Karpas-422 (cell line): ENCODE measurements around the gene CDK3. TPM values are rescaled to one million over a fixed set of nuclear protein-coding genes. Genes with fewer than 3 reads are reported as not detected.
A peak's percentile ranks its signal among the peaks of the same experiment; 100 is the strongest.

Experiments used
- DNase-seq: peaks from one replicate; pipeline ENCODE4 v3.0.0-alpha.2; 2015
- H2AFZ ChIP-seq: fragments of 200-600 bp; sonication (generic); 2 replicates; pipeline ENCODE4 v1.6.1; 2014; ENCODE audit warnings: antibody characterized with exemption, low read length, mixed read lengths
- H3K27ac ChIP-seq: fragments of 200-600 bp; sonication (generic); 2 replicates; pipeline ENCODE4 v1.5.1; 2014; ENCODE audit warnings: mild to moderate bottlenecking, low read length, moderate library complexity
- H3K27me3 ChIP-seq: fragments of 200-600 bp; sonication (generic); 2 replicates; pipeline ENCODE4 v1.6.1; 2014; ENCODE audit warnings: low read length, mixed read lengths
- H3K36me3 ChIP-seq: fragments of 200-600 bp; sonication (generic); 2 replicates; pipeline ENCODE4 v1.6.1; 2014; ENCODE audit warnings: low read length, mixed read lengths; ENCODE audit not compliant: insufficient read depth
- H3K4me1 ChIP-seq: fragments of 200-600 bp; sonication (generic); 2 replicates; pipeline ENCODE4 v1.6.1; 2014; ENCODE audit warnings: mild to moderate bottlenecking, low read length, mixed read lengths
- H3K4me2 ChIP-seq: fragments of 200-600 bp; sonication (generic); 2 replicates; pipeline ENCODE4 v1.6.1; 2014; ENCODE audit warnings: low read length, low read depth, mild to moderate bottlenecking; ENCODE audit not compliant: poor library complexity, severe bottlenecking
- H3K4me3 ChIP-seq: fragments of 200-600 bp; sonication (generic); 2 replicates; pipeline ENCODE4 v1.5.1; 2014; ENCODE audit warnings: mild to moderate bottlenecking, antibody characterized with exemption, low read length, mixed read lengths
- H3K79me2 ChIP-seq: fragments of 200-600 bp; sonication (generic); 2 replicates; pipeline ENCODE4 v1.6.1; 2014; ENCODE audit warnings: mild to moderate bottlenecking, low read length, mixed read lengths
- H3K9ac ChIP-seq: fragments of 200-600 bp; sonication (generic); 2 replicates; pipeline ENCODE4 v1.6.0; 2014; ENCODE audit warnings: low read length
- H3K9me2 ChIP-seq: fragments of 200-600 bp; sonication (generic), shearing (Covaris generic); replicated peaks from 2 replicates; pipeline ENCODE4 v1.6.0; 2014; ENCODE audit warnings: mild to moderate bottlenecking, low read length, moderate library complexity; ENCODE audit not compliant: insufficient read depth
- H3K9me3 ChIP-seq: fragments of 300-700, 200-600 bp; sonication (generic); 2 replicates; pipeline ENCODE4 v1.6.1; 2014; ENCODE audit warnings: low read length, mixed read lengths
- H4K20me1 ChIP-seq: fragments of 200-600 bp; sonication (generic); 2 replicates; pipeline ENCODE4 v1.6.1; 2014; ENCODE audit warnings: mild to moderate bottlenecking, antibody characterized with exemption, low read length, low read depth; ENCODE audit not compliant: insufficient read depth
- total RNA-seq: library from RNA; depleted of rRNA; stranded (reverse); fragments of >200 nt; shearing (Covaris generic); gene quantifications from 2 replicates; pipeline ENCODE4 v1.2.3, GENCODE V29; 2014; ENCODE audit warnings: low replicate concordance

CDK3 gene
- total RNA-seq, 1 experiment from 2014 or later = 4.7 TPM

DNA sequence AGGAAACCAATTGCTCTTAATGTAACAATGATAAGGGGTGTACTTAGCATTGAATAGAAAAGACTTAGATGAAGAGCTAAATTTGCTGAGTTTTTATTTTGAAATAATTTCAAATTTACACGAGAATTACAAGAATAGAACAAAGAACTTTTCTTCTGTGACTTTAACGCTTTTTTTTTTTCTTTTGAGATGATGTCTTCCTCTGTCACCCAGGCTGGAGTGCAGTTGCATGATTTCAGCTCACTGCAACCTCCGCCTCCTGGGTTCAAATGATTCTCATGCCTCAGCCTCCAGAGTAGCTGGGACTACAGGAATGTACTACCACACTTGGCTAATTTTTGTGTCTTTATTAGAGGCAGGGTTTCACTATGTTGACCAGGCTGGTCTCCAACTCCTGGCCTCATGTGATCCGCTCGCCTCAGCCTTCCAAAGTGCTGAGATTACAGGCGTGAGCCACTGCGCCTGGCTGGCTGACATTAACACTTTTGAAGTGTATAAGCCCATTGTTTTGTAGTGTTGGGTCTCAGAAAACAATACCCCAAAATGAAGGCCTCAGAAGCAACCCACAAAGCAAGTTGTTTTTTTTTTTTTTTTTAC, 19.5 kb upstream of the CDK3 start:
- Histone ChIP-seq H3K4me2 (peak overlapping the region; percentile 68), H3K27me3 (no peaks in the 10 kb centered on the region)
- no peak for DNase-seq

GRCh38 chr17:75983501-75984181, 17.0 kb upstream of the CDK3 start:
- H3K4me2 ChIP-seq = peak overlapping the region; percentile 33
- peaks cover 36% of the 10 kb centered on the region for H3K79me2 ChIP-seq
- peaks cover 39% of the 10 kb centered on the region for H3K4me1 ChIP-seq
- no peak overlapping the region for H3K9ac ChIP-seq
- H3K27ac ChIP-seq = peak overlapping the region; percentile 5; the same call in 1 of the 2 replicates
- H3K9me3 ChIP-seq = no peaks in the 10 kb centered on the region
- no peaks in the 10 kb centered on the region for H4K20me1 ChIP-seq
- H3K9me2 ChIP-seq = no peaks in the 10 kb centered on the region
- no peaks in the 10 kb centered on the region for H3K36me3 ChIP-seq
- peak; percentile 78 for DNase-seq
- no peak overlapping the region for H3K4me3 ChIP-seq
- H3K27me3 ChIP-seq = no peaks in the 10 kb centered on the region
- no peak overlapping the region for H2AFZ ChIP-seq

More for the DNA sequence above, 19.5 kb upstream of the CDK3 start:
- Histone ChIP-seq H3K36me3 (no peaks in the 10 kb centered on the region), H2AFZ (no peak overlapping the region), H4K20me1 (no peaks in the 10 kb centered on the region), H3K4me1 (peaks cover 51% of the 10 kb centered on the region), H3K9ac (peak overlapping the region; percentile 79), H3K27ac (peak overlapping the region; percentile 72), H3K4me3 (peak overlapping the region; percentile 73; the same call in 1 of the 2 replicates), H3K9me2 (no peaks in the 10 kb centered on the region), H3K9me3 (no peaks in the 10 kb centered on the region), H3K79me2 (peaks cover 49% of the 10 kb centered on the region)

- H3K4me3 ChIP-seq = no peak overlapping the region
- H3K9me2 ChIP-seq = no peaks in the 10 kb centered on the region
- no peak overlapping the region for H3K4me2 ChIP-seq
- peaks cover 29% of the 10 kb centered on the region for H3K4me1 ChIP-seq
- no peak overlapping the region for H3K27ac ChIP-seq
- DNase-seq = no peak
- peaks cover 18% of the 10 kb centered on the region for H3K79me2 ChIP-seq
- H3K9ac ChIP-seq = no peak overlapping the region
- H3K36me3 ChIP-seq = no peaks in the 10 kb centered on the region
- no peaks in the 10 kb centered on the region for H4K20me1 ChIP-seq
- H2AFZ ChIP-seq = no peak overlapping the region
- H3K27me3 ChIP-seq = no peaks in the 10 kb centered on the region
- H3K9me3 ChIP-seq = no peaks in the 10 kb centered on the region
These were observed 14.7 kb upstream of the CDK3 start for GRCh38 chr17:75985986-75986385.

DNA sequence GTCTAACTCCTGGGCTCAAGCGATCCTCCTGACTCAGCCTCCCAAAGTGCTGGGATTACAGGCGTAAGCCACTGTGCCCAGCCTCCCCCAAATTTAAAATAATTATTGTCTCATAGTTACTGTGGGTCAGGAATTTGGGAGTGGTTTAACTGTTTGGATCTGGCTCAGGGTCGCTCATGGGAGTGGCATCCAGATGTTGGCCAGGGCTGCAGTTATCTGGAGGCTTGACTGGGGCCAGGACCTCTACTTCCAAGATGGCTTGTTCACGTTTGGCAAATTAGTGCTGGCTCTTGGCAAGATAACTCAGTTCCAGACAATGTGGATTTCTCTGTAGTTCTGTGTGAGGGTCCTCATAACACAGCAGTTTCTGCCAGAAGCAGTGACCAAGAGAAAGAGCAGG, 13.6 kb upstream of the CDK3 start:
- no peaks in the 10 kb centered on the region for H4K20me1 ChIP-seq
- H3K79me2 ChIP-seq = peaks cover 9% of the 10 kb centered on the region
- no peaks in the 10 kb centered on the region for H3K9me3 ChIP-seq
- H2AFZ ChIP-seq = no peak overlapping the region
- no peak overlapping the region for H3K9ac ChIP-seq
- H3K27ac ChIP-seq = no peak overlapping the region
- H3K27me3 ChIP-seq = no peaks in the 10 kb centered on the region
- H3K9me2 ChIP-seq = no peaks in the 10 kb centered on the region
- H3K4me2 ChIP-seq = no peak overlapping the region
- H3K36me3 ChIP-seq = no peaks in the 10 kb centered on the region
- no peak for DNase-seq
- no peak overlapping the region for H3K4me3 ChIP-seq
- peaks cover 27% of the 10 kb centered on the region for H3K4me1 ChIP-seq

GRCh38 chr17:75991396-75991795, 9.3 kb upstream of the CDK3 start:
- no peak overlapping the region for H3K27ac ChIP-seq

DNA sequence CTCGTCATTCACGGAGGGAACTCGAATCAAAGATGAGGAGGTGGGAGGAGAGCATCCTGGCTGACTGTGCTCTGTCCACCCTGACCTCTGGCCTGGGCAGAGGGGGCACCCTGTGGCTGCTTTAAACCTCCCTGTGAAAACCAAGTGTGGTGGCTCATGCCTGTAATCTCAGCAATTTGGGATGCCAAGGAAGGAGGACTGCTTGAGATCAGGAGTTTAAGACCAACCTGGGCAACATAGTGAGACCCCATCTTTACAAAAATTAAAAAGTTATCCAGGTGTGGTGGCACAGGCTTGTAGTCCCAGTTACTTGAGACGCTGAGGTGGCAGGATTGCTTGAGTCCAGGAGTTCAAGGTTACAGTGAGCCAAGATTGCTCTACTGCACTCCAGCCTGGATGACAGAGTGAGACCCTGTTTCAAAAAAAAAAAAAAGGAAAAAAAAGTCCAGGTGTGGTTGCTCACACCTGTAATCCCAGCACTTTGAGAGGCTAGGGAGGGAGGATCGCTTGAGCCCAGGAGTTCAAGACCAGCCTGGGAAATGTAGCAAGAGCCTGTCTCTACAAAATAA, 5.8 kb upstream of the CDK3 start:
- H3K79me2 ChIP-seq = no peaks in the 10 kb centered on the region
- no peaks in the 10 kb centered on the region for H3K9me3 ChIP-seq
- H4K20me1 ChIP-seq = no peaks in the 10 kb centered on the region
- peaks cover 14% of the 10 kb centered on the region for H3K4me1 ChIP-seq
- no peak overlapping the region for H3K27ac ChIP-seq
- H3K4me3 ChIP-seq = no peak overlapping the region
- no peak overlapping the region for H2AFZ ChIP-seq
- H3K4me2 ChIP-seq = no peak overlapping the region
- H3K27me3 ChIP-seq = no peaks in the 10 kb centered on the region
- H3K36me3 ChIP-seq = no peaks in the 10 kb centered on the region
- H3K9ac ChIP-seq = no peak overlapping the region
- H3K9me2 ChIP-seq = no peaks in the 10 kb centered on the region
- no peak for DNase-seq

More at GRCh38 chr17:75991396-75991795, 9.3 kb upstream of the CDK3 start:
- Histone ChIP-seq H3K36me3 (no peaks in the 10 kb centered on the region), H3K4me2 (no peak overlapping the region), H2AFZ (no peak overlapping the region), H3K4me3 (no peak overlapping the region), H3K9me3 (no peaks in the 10 kb centered on the region), H3K79me2 (no peaks in the 10 kb centered on the region), H3K27me3 (no peaks in the 10 kb centered on the region), H4K20me1 (no peaks in the 10 kb centered on the region), H3K9ac (no peak overlapping the region), H3K9me2 (no peaks in the 10 kb centered on the region), H3K4me1 (peaks cover 12% of the 10 kb centered on the region)
- no peak for DNase-seq

DNA sequence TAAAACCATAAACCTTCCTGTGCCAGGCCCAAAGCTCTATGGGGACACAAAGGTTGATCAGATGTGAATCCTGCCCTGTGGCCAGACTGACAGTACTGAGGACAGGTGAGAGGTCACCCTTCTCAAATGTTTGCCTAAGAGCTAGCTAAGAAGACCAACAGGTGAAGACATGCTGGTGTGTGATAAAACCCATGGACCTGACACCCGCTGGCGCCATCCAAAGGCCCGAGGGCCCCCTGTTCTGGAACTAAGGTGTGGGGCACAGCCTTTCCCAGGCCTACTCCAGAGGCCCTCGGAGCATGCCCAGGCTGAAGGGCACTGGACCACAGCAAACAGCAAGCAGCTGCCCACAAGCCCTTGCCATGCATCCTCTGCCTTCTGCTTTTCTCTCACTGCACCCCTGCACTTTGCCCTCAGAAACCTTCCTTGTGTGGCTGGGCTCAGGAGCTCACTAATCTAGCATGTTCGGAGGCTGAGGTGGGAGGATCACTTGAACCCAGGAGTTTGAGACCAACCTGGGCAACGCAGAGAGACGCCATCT, 5.2 kb upstream of the CDK3 start:
- H2AFZ ChIP-seq = no peak overlapping the region
- no peaks in the 10 kb centered on the region for H3K27me3 ChIP-seq
- no peaks in the 10 kb centered on the region for H4K20me1 ChIP-seq
- H3K4me1 ChIP-seq = peaks cover 14% of the 10 kb centered on the region
- H3K27ac ChIP-seq = no peak overlapping the region
- DNase-seq = no peak
- H3K36me3 ChIP-seq = no peaks in the 10 kb centered on the region
- no peaks in the 10 kb centered on the region for H3K79me2 ChIP-seq
- no peak overlapping the region for H3K4me3 ChIP-seq
- H3K9ac ChIP-seq = no peak overlapping the region
- H3K9me2 ChIP-seq = no peaks in the 10 kb centered on the region
- H3K9me3 ChIP-seq = no peaks in the 10 kb centered on the region
- H3K4me2 ChIP-seq = no peak overlapping the region
